Upper lobe of left lung (tissue), 4 donors: Measurements from ENCODE around the gene MAP7D3.

Source experiments
- EP300 ChIP-seq, 4 donors: sonication (generic); formaldehyde crosslinking; IDR thresholded peaks; one replicate each; pipeline ENCODE4 v1.5.1; 2017; ENCODE audit warnings: antibody characterized with exemption in 4 of 4, control low read depth in 2 of 4
- POLR2A ChIP-seq, 4 donors: fragments of 450-650 bp; IDR thresholded peaks; one replicate each; pipeline ENCODE4 v1.5.1; 2016 to 2017; ENCODE audit warnings: antibody characterized with exemption in 4 of 4, mild to moderate bottlenecking in 2 of 4
- TF ChIP-seq, protein P1 (sequence below), 6 experiments: fragments of 450-650 bp in 4 of 6; fragments of 200-600 bp in 2 of 6; sonication (generic) in 2 of 6; IDR thresholded peaks; one replicate each; pipeline ENCODE4 v1.5.1; 2016 to 2019; ENCODE audit warnings: antibody characterized with exemption in 6 of 6

DNA sequence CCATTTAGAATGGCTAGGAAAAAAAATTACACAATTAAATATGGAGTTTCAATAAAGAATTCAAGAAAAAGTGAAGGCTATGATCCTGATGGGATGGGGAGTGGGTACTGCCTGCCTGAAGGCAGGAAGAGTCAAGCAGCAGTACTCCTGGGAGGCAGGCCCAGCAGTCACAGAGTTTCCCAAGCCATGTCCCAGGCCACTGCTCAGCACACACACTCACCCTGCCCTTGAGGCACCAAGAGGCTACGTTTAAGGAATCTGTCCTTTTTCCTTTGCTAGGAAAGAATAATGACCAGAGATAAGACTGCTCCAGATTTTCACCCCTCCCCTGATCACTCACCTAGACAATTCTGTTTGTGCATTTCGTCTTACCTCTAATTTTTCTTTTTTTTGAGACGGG is 30.2 kb downstream of the MAP7D3 start:
- TF ChIP-seq, protein P1, sequence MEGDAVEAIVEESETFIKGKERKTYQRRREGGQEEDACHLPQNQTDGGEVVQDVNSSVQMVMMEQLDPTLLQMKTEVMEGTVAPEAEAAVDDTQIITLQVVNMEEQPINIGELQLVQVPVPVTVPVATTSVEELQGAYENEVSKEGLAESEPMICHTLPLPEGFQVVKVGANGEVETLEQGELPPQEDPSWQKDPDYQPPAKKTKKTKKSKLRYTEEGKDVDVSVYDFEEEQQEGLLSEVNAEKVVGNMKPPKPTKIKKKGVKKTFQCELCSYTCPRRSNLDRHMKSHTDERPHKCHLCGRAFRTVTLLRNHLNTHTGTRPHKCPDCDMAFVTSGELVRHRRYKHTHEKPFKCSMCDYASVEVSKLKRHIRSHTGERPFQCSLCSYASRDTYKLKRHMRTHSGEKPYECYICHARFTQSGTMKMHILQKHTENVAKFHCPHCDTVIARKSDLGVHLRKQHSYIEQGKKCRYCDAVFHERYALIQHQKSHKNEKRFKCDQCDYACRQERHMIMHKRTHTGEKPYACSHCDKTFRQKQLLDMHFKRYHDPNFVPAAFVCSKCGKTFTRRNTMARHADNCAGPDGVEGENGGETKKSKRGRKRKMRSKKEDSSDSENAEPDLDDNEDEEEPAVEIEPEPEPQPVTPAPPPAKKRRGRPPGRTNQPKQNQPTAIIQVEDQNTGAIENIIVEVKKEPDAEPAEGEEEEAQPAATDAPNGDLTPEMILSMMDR (IDR thresholded peaks at IDR 0.05) = no peak
- TF ChIP-seq EP300 (IDR thresholded peaks at IDR 0.05) (no peak), POLR2A (IDR thresholded peaks at IDR 0.05) (no peak)
